ENCODE measurements around the gene AIMP2.

GRCh38 chr7:6022707-6023106, 13.6 kb downstream of the AIMP2 start:
- no peak for TF ChIP-seq EP300 (IDR thresholded peaks at IDR 0.05)
- no peak for TF ChIP-seq CTCF (IDR thresholded peaks at IDR 0.05)
- no peak for TF ChIP-seq POLR2A (IDR thresholded peaks at IDR 0.05)
- TF ChIP-seq POLR2AphosphoS5 (IDR thresholded peaks at IDR 0.05), result no peak

All from gastroesophageal sphincter (tissue), 3 donors.